NCI-H146 treated with DMSO at 0.1 percent for 48 hours (cell line): Measurements from ENCODE around the gene ARSK.
A peak's percentile ranks its signal among the peaks of the same experiment; 100 is the strongest.

Source experiments
- DNase-seq: peaks from one replicate; lab custom pipeline; 2025; ENCODE audit not compliant: unreplicated experiment; lab: John Stamatoyannopoulos, UW

The ARSK gene

DNA sequence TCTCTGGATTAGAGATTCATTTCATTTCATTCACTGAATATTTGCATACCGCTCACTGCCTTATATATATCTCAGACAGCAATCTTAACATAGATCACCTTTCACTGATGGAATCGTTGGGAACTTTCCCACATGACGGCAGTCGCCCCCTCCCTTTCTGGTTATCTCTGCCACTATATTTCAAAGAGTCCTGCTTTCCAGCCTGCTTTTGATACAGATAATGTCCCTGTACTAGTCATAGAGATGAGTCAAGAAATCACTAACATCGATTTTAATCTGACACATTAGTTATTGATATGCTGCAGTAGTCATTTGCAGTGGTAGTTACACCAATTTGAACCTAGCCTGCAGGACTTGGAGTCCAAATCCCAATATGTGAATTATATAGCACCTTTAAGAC, 8.5 kb downstream of the ARSK start:
- no peak for DNase-seq

- no peak for DNase-seq
These were observed 9.5 kb downstream of the ARSK start for GRCh38 chr5:95564450-95564849.

GRCh38 chr5:95565280-95565920, 10.5 kb downstream of the ARSK start:
- DNase-seq: no peak

DNA sequence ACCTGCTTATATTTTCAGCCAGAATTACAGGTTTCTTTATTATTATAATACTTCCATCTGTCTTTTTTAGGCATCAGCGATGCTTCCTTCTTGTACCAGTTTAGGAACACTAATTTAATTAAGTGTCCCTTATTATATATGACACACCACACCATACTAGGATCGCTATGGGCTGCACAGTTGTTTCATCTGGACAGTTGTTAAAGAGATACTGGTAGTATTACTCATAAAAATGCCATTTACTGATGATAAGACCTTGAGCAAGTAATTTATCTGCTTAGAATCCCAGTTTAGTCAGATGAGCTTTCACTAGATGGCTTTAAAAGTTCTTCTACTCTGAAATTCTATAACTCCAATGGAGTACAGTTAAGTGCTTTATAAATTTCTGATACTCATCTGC, 17.1 kb downstream of the ARSK start:
- DNase-seq: no peak

DNA sequence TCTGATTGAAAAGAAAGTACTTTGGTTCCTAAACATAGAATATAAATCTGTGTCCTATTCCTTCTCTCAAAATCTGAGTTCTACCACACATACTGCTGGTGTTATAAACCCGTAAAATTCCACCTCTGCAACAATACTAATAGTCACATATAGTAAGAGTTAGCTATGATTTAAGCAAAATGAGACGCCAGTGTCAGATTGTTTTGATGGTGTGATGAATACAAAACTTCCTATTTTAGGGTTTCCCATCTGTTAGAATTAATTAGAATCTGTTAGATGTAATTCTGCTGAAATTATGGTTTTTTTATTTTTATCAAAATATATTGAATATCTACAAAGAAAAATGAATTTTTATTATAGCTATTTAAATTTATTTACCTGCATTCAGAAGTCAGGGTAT, 26.7 kb downstream of the ARSK start:
- DNase-seq: no peak

DNA sequence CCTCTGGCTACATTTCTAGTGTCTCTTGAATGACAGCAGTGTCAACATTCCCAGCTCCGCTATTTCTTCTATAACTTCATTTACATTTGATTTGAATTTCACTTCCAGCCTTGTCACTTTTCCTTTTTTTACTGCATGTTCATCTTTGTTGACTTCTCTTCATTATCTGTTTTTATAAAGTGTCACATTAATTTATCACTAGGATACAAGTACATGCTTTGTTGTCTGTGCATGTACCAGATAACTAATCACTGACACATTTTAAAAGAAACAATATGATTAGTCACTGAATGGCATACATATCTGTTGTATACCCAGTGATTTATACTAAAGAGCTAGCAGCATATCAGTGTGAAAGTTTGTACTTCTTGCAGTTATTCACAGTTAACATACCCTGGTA, 29.1 kb downstream of the ARSK start:
- DNase-seq: no peak

DNA sequence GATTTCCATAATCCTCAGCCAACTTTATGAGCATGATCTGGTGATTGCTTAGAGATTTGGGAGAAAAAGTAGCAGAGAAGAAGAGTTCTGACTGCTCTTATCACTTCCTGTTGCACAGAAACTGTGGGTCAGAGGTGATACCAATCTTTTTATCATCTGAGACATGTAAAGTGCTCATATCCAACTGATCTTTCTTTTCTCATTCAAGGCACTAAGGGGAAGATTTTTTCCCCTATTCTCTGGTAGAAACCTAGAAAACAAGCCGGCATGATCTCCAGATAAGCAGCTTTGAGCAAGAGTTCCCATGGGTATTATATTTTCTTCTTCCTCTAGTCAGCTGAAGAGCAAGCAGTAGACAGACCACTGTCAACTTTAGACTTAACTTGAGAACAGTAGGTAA, 36.0 kb downstream of the ARSK start:
- no peak for DNase-seq

- no peak for DNase-seq
These were observed 36.6 kb downstream of the ARSK start for GRCh38 chr5:95591490-95591901.

DNA sequence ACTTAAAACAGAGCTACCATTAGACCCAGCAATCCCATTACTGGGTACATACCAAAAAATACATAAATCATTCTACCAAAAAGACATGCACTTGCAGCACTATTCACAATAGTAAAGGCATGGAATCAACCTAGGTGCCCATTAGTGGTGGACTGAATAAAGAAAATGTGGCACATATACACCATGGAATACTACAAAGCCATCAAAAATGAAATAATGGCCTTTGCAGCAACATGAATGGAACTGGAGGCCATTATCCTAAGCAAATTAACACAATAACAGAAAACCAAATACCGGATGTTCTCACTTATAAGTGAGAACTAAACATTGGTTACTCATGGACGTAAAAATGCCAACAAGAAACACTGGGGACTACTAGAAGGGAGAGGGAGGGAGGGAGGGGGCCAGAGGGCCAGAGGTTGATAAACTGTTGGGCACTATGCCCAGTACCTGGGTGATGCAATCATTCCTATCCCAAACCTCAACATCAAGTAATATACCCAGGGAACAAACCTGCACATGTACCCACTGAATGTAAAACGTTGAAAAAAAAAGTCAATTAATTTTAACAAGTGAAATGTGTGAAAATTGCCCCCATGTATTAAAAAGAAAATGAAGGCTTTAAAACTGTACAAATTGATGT, 40.5 kb downstream of the ARSK start:
- DNase-seq: no peak

DNA sequence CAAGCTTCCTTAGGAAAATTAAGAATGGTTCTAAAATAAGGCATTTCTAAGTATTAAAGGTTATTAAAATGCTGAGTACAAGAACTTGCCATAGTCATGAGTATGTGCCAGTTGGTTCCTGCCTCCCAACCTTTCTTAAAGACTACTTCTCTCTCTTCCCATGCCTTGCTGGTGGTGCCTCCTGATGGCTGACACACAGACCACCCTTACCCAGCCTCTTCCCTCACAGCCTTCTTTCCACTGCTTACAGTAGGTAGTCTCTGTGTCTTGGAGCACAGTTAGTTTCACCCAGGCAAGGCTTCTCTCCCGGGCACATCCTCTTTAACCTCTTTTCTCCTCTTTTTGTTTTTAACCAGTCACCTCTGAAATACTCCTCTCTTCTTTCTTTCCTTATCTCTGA, 44.4 kb downstream of the ARSK start:
- DNase-seq: no peak

DNA sequence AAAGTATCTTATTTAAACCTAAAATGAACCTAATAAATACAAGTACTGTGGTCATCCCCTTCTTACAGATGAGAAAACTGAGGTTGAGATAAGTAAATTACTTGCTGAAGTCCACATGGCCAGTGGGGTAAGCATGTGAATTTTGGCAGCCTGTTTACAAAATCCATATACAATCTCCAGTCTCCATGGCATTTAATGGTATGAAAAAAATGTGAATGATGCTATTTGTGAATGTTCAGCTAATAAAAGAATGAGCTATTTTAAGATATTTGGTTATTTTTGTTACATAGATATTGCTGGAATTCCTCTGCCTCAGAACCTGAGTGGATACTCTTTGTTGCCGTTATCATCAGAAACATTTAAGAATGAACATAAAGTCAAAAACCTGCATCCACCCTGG, 45.7 kb downstream of the ARSK start:
- no peak for DNase-seq

DNA sequence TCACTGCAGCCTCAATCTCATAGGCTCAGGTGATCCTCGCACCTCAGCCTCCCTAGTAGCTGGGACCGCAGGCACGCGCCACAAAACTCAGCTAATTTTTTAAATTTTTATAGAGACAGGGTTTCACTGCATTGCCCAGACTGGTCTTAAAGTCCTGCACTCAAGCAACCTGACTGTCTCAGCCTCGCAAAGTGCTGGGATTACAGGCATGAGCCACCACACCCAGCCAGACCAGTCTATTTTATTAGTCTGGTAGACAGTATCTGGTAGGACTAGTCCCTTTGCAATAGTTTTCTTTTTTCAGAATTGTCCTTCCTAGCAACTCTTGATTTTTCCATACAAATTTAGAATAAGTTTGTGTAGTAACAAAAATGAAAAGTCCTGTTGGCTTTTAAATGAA, 50.9 kb downstream of the ARSK start:
- DNase-seq: no peak

DNA sequence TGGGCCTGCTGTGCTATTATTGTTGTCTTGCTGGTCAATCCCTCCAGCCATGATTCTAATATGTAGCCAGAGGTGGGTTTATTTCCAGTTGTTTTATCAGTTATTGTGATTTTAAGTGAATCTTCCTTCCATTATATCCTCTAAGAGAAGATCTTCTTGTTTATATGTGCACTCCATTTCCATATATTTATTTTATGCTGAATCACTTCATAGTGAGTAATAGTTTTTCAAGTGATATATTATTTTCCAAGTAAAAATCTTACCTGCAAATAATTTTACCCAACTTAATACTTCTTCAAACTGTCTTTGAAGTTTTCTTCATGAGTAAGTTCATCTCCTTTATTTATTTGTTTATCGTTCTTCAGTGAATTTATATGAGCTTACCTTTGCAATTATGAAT, 51.5 kb downstream of the ARSK start:
- DNase-seq: no peak

DNA sequence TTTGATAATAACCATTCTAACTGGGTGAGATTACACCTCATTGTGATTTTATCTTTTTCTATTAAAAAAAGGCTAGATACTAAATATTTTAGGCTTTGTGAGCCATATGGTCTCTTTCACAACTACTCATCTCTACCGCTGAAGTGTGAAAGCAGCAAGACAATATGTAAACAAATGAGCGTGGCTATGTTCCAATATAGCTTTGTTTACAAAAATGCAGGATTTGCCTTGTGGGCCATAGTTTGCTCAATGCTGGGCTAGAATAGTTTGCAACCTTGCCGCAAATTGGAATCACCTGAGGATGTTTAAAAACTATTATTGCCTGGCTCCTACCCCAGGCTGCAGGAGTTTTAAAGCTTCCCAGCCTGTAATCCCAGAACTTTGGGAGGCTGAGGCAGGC, 54.8 kb downstream of the ARSK start:
- DNase-seq: no peak

DNA sequence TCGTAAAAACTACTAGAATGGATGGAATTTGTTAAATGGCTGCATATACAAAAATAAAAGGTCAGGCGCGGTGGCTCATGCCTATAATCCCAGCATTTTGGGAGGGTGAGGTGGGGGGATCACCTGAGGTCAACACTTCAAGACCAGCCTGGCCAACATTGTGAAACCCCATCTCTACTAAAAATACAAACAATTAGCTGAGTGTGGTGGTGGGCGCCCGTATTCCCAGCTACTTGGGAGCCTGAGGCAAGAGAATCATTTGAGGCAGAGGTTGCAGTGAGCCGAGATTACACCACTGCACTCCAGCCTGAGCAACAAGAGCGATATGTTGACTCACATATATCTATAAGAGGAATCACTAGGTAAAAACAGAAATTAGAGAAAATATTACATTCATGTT, 55.6 kb downstream of the ARSK start:
- DNase-seq: no peak

GRCh38 chr5:95611396-95611795, 56.5 kb downstream of the ARSK start:
- DNase-seq: no peak

- no peak for DNase-seq
These were observed 58.6 kb downstream of the ARSK start for GRCh38 chr5:95613514-95613913.

DNA sequence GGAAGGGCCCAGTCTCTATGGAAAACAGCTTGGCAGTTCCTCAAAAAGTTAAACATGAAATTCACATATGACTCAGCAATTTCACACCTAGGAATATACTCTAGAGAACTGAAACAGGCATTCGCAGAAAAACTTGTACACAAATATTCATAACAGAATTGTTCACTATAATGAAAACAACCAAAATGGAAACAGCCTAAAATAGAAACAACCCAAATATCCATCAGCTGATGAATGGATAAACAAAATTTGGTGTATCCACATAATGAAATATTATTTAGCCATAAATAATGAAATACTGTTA, 60.2 kb downstream of the ARSK start:
- DNase-seq: no peak

- DNase-seq: no peak
These were observed 62.2 kb downstream of the ARSK start for GRCh38 chr5:95617057-95617456.

DNA sequence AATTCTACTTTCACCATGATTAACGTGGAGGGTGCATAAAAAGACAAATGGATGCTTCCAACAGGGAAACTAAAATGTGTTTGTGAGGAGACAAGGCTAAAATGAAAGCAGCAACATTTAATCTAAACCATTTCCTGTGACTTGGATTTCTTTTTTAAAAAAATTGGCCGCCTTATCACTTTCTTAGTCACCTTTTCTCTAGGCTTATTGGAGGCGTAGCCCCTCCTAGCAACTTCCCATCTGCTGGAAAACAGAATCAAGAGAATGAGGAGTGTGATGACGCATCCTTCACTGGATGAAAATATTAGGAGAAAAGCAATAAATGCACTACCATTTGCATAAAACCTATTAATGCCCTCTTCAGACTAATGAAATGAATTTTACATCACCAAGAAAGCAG, 64.2 kb downstream of the ARSK start:
- no peak for DNase-seq

GRCh38 chr5:95619514-95620029, 64.7 kb downstream of the ARSK start:
- no peak for DNase-seq

DNA sequence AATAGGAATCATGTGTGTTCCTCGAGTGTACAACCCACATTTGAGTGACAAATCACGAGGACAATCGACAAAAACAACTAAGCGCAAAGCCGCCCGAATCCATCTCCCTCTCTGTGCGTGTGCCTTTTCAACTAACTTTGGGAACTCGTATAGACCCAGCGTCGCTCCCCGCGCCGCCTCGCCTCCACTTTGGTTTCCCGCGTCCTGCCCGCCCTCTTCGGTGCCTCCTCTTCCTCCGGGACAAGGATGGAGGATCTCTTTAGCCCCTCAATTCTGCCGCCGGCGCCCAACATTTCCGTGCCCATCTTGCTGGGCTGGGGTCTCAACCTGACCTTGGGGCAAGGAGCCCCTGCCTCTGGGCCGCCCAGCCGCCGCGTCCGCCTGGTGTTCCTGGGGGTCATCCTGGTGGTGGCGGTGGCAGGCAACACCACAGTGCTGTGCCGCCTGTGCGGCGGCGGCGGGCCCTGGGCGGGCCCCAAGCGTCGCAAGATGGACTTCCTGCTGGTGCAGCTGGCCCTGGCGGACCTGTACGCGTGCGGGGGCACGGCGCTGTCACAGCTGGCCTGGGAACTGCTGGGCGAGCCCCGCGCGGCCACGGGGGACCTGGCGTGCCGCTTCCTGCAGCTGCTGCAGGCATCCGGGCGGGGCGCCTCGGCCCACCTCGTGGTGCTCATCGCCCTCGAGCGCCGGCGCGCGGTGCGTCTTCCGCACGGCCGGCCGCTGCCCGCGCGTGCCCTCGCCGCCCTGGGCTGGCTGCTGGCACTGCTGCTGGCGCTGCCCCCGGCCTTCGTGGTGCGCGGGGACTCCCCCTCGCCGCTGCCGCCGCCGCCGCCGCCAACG, 65.3 kb downstream of the ARSK start, which contains the start of gene GPR150:
TSS of gene GPR150 (plus strand) at position 58 of the 840 bp plus-strand sequence. CDS start at position 247, 189 bp downstream.
- DNase-seq: peak; percentile 32
